Activated T-helper 2 cell treated with anti-CD3 and anti-CD28 coated beads, Interferon-gamma antibody, Interleukin-2, Interleukin-4, amounts not matched to agents 10 μg/mL and 5 μg/mL and 100 μg/mL, durations not matched to agents 14 hours and 24 hours and 36 hours (primary cell): ENCODE measurements around the gene AUTS2. TPM values are rescaled to one million over a fixed set of nuclear protein-coding genes. Genes with fewer than 3 reads are reported as not detected.

ENCODE experiments used
- DNase-seq: peaks from one replicate; pipeline ENCODE4 v3.0.0; 2021; ENCODE audit warnings: low spot score
- H3K27ac Mint-ChIP-seq: one replicate; pipeline ENCODE4 v1.8.0; 2021; ENCODE audit warnings: mixed read lengths
- H3K27me3 Mint-ChIP-seq: one replicate; pipeline ENCODE4 v1.8.0; 2021; ENCODE audit warnings: low read depth, mixed read lengths
- H3K36me3 Mint-ChIP-seq: one replicate; pipeline ENCODE4 v1.8.0; 2021; ENCODE audit warnings: low read depth, mixed read lengths
- H3K4me1 Mint-ChIP-seq: one replicate; pipeline ENCODE4 v1.8.0; 2021; ENCODE audit warnings: low read depth, mixed read lengths
- H3K4me3 Mint-ChIP-seq: one replicate; pipeline ENCODE4 v1.8.0; 2021; ENCODE audit warnings: low read depth, mild to moderate bottlenecking, moderate library complexity, mixed read lengths
- H3K9me3 Mint-ChIP-seq: one replicate; pipeline ENCODE4 v1.8.0; 2021; ENCODE audit warnings: mixed read lengths
- intact Hi-C: fragments of 100-400 bp; cut with micrococcal nuclease; formaldehyde crosslinking; loops from one replicate; pipeline ENCODE4 v1.15.1; 2023
- total RNA-seq: library from RNA; stranded (reverse); gene quantifications from 2 replicates; pipeline ENCODE4 v1.2.3, GENCODE V29; 2022

The AUTS2 gene
- total RNA-seq, 1 donor from 2014 or later = 1.1 TPM

DNA sequence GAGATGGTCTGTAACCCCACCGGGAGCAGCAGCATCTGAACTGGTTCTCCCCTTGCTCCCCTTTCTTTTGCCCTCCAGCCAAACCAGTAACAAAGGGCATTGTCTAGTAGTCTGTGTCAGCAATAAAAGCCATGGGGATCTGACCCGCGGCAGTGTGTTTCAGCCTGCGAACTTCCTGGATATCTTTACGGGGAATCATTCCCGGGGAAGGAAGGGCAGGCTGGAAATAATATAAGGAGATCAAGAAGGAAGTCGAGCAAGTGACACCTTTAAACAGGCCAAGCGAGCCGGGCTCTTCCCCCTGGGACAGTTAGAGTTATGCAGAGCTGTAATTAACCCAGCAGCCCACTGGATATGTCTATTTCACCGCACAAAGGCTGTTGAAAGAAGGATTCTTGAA, 872.5 kb downstream of the AUTS2 start:
- Mint-ChIP-seq H3K27me3 (no peaks in the 10 kb centered on the region), H3K4me3 (no peak overlapping the region), H3K36me3 (no peaks in the 10 kb centered on the region), H3K4me1 (no peaks in the 10 kb centered on the region), H3K9me3 (no peaks in the 10 kb centered on the region), H3K27ac (no peak overlapping the region)
- no peak for DNase-seq
- intact Hi-C loops = no loop called here

- Mint-ChIP-seq H3K27ac (no peak overlapping the region), H3K4me3 (no peak overlapping the region), H3K27me3 (no peaks in the 10 kb centered on the region), H3K9me3 (no peaks in the 10 kb centered on the region), H3K36me3 (no peaks in the 10 kb centered on the region), H3K4me1 (no peaks in the 10 kb centered on the region)
- DNase-seq = no peak
- intact Hi-C loops = no loop called here
Observed at GRCh38 chr7:70472601-70473237, 874.4 kb downstream of the AUTS2 start.

DNA sequence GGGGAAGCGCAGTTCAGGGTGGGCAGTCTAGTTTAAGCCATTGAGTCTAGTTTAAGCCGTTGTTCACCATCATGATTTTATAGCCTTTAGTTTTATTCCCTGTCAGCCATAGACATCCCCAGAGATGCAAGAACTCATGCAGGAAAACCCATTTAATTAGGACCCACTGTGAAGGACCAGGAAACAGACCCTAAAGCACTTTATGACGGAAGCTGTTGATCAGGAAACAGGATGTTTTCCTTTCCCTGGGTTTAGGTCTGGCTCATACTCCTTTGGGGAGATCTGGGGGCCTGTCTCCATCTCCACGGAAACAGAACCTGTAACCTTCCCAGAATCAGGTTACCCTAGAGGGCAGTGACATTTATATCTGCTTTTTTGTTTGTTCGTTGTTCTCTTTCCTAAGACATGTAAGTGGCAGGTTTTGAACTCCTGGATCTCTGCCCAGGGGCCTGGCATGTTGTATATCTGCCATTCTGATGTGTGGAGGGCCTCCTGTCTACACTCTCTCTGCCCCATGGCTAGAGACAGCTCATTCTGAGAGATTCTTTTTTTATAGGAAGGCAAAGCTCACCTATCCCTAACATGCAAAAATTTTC, 876.5 kb downstream of the AUTS2 start:
- Mint-ChIP-seq H3K4me3 (no peak overlapping the region), H3K9me3 (no peaks in the 10 kb centered on the region), H3K36me3 (no peaks in the 10 kb centered on the region), H3K27ac (no peak overlapping the region), H3K4me1 (no peaks in the 10 kb centered on the region), H3K27me3 (no peaks in the 10 kb centered on the region)
- intact Hi-C loops = no loop called here
- no peak for DNase-seq

DNA sequence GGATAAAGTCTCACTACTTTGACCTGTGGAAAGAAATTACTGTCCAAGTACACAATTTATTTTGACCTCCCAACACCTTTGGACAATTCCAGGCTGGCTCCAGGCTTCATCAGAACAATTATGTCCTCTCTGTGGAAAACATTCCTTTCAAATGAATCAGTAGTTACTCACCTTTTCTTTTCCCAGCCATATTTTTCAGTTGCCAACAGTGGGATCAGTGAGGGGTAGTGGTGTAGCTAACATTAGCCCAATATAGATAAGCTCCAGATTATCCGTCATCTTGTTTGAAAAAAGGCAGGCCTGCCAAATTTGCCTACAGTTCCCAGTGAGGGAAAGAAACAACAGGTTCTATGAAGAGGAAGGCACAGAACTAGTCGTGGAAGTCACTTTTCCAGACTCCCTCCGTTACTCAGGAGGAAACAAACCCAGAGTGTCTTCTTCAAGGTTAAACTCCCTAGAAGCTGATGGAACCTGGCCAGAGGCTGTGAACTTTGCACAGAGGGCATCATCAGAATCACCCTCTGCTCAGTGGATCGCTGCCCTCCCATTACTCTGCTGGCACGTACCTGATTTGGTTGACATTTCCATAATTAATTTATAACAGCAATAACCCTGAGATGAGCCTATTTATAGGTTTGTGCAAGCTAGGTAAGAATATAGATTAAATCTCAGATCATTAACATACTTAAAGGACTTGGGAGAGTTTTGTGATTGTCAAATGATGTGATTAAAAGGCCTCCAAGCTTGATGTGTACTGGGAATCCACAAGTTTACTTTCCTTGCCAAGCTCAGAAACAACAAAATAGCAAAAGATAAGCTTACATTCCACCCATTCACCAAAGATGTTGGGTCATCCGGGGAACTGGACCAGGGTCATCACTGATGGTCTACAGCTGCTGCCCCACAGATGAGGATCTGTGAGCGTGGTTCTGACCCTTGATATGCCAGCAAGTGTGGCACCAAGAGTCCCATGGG, 879.0 kb downstream of the AUTS2 start:
- no peak overlapping the region for H3K4me3 Mint-ChIP-seq
- intact Hi-C loops = no loop called here
- no peaks in the 10 kb centered on the region for H3K27me3 Mint-ChIP-seq
- H3K36me3 Mint-ChIP-seq = no peaks in the 10 kb centered on the region
- DNase-seq = no peak
- H3K27ac Mint-ChIP-seq = no peak overlapping the region
- no peaks in the 10 kb centered on the region for H3K4me1 Mint-ChIP-seq
- no peaks in the 10 kb centered on the region for H3K9me3 Mint-ChIP-seq

DNA sequence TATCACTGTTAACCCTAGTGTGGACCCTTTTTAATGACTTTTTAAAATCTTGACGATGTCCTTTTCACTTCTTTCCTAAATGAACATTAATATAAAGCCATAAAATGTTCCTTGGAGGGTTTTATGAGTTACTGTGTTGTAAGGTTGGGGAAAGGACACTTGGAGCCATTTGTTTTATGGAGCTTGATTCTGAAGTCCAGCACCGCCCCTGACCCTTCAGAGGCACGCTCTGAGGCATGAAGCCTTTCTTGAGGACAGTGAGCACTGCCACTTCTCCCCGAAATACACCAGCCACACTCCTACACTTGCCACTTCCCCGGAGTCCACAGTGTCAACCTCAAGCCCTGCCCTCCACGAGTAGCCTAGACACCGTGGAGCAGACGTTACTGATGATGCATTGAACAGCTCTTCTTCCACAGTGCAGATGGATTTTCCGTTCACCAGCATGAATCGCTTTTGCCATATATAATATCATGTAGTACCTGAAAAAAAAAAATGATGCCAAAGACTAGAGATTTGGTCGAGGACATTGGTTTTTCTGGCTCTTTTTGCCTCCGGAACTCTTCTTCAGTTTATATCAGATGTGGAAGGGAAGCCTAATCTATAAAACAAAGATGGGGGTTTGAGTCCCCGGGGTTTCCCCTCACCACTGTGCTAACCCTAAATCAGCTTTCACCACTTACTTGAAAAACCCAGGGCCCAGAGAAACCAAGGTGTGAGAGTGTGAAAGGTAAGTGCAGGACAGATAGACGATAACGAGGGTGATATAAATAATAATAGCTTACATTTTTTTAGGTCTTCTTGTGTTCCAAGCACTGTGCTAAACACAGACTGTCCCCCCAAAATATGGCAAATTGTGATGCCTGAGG, 881.1 kb downstream of the AUTS2 start:
- intact Hi-C loops = no loop called here
- H3K9me3 Mint-ChIP-seq = no peaks in the 10 kb centered on the region
- DNase-seq = no peak
- no peaks in the 10 kb centered on the region for H3K27me3 Mint-ChIP-seq
- no peaks in the 10 kb centered on the region for H3K36me3 Mint-ChIP-seq
- no peak overlapping the region for H3K4me3 Mint-ChIP-seq
- H3K4me1 Mint-ChIP-seq = no peaks in the 10 kb centered on the region
- H3K27ac Mint-ChIP-seq = no peak overlapping the region

DNA sequence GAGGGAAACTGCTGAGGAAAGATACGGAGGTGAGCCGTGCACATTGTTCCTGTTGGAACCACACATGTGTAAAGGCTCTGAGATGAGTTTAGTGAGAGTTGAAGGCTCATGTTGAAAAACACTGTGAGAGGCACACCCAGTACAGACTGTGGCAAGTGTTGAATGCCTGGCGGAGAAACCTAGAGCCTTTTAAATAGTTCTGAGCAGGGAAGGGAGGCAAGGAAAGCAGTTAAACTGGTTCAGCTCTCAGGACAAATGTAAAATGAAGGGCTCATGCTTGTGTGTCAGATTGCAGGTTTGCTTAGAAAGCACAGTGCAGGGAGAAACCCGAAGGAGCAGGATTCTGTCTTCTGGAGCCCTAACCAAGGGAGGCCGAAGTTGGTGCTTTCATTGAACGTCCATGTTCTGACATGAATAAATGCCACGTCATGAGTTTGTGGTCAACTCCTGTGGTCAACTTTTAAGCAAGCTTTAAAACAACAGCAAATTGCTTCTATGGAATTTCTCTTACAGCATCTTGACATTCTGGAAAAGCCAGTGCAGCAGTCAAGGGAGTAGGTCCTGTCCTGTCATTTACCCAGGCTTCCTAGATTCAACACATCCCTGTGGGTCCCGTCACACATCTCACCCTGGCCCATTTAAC, 882.8 kb downstream of the AUTS2 start:
- intact Hi-C loops = no loop called here
- no peaks in the 10 kb centered on the region for H3K36me3 Mint-ChIP-seq
- H3K9me3 Mint-ChIP-seq = no peaks in the 10 kb centered on the region
- no peak overlapping the region for H3K27ac Mint-ChIP-seq
- no peak overlapping the region for H3K4me3 Mint-ChIP-seq
- no peaks in the 10 kb centered on the region for H3K27me3 Mint-ChIP-seq
- H3K4me1 Mint-ChIP-seq = no peaks in the 10 kb centered on the region
- no peak for DNase-seq

- no peaks in the 10 kb centered on the region for H3K36me3 Mint-ChIP-seq
- no peaks in the 10 kb centered on the region for H3K4me1 Mint-ChIP-seq
- intact Hi-C loops = no loop called here
- H3K27me3 Mint-ChIP-seq = no peaks in the 10 kb centered on the region
- DNase-seq = no peak
- H3K27ac Mint-ChIP-seq = no peak overlapping the region
- H3K9me3 Mint-ChIP-seq = no peaks in the 10 kb centered on the region
- H3K4me3 Mint-ChIP-seq = no peak overlapping the region
Observed at GRCh38 chr7:70481570-70482123, 883.4 kb downstream of the AUTS2 start.

DNA sequence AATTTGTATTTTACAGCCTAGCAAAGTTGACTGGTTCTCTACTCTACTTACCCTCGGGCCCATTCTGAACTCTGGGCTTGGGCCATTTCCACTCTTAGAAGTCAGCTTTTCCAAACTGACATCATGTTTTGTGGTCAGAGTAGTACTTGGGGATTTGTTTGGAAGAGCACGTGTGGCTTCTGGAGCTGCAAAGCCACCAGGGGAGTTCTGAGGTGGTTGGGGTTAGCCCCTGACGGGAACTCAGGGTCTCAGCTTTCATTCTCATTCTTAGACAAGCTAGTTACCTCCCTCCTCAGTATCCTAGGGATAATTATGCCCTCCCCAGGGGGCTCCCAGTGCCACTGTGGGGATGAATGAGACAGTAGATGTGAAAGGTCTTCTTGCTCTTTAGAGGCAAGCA, 886.0 kb downstream of the AUTS2 start:
- DNase-seq = no peak
- Mint-ChIP-seq H3K9me3 (peaks cover 4% of the 10 kb centered on the region), H3K36me3 (no peaks in the 10 kb centered on the region), H3K4me1 (no peaks in the 10 kb centered on the region), H3K27me3 (no peaks in the 10 kb centered on the region), H3K27ac (no peak overlapping the region), H3K4me3 (no peak overlapping the region)
- intact Hi-C loops = no loop called here

GRCh38 chr7:70486977-70487376, 888.7 kb downstream of the AUTS2 start:
- no peaks in the 10 kb centered on the region for H3K4me1 Mint-ChIP-seq
- H3K4me3 Mint-ChIP-seq = no peak overlapping the region
- no peak for DNase-seq
- no peak overlapping the region for H3K27ac Mint-ChIP-seq
- no peaks in the 10 kb centered on the region for H3K36me3 Mint-ChIP-seq
- intact Hi-C loops = no loop called here
- peaks cover 4% of the 10 kb centered on the region for H3K9me3 Mint-ChIP-seq
- no peaks in the 10 kb centered on the region for H3K27me3 Mint-ChIP-seq

GRCh38 chr7:70487428-70487827, 889.2 kb downstream of the AUTS2 start:
- no peaks in the 10 kb centered on the region for H3K36me3 Mint-ChIP-seq
- no peak overlapping the region for H3K27ac Mint-ChIP-seq
- peaks cover 4% of the 10 kb centered on the region for H3K9me3 Mint-ChIP-seq
- H3K27me3 Mint-ChIP-seq = no peaks in the 10 kb centered on the region
- no peak overlapping the region for H3K4me3 Mint-ChIP-seq
- H3K4me1 Mint-ChIP-seq = no peaks in the 10 kb centered on the region
- DNase-seq = no peak
- intact Hi-C loops = no loop called here

DNA sequence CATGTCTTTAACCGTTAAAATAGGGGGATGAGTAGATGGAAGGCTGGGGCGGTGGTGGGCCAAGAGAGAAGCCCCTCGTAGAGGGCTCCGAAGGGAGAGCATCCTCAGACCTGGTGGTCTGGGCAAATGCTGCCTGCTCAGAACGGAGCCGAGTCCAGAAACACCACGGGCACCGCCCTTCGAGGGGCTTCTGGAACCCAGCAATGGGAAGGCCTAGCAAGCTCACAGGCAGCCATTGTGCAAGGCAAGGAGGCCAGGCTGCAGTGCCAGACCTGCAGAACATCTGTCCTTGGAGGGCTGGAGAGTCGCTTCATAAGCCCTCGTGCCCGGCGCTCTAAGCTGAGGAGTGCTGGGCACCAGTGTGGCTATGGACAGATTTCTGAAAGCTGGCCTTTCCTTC, 889.6 kb downstream of the AUTS2 start:
- no peaks in the 10 kb centered on the region for H3K36me3 Mint-ChIP-seq
- no peaks in the 10 kb centered on the region for H3K27me3 Mint-ChIP-seq
- H3K27ac Mint-ChIP-seq = no peak overlapping the region
- H3K4me3 Mint-ChIP-seq = no peak overlapping the region
- no peaks in the 10 kb centered on the region for H3K4me1 Mint-ChIP-seq
- no peak for DNase-seq
- H3K9me3 Mint-ChIP-seq = peaks cover 4% of the 10 kb centered on the region
- intact Hi-C loops = no loop called here

GRCh38 chr7:70489813-70490212, 891.5 kb downstream of the AUTS2 start:
- Mint-ChIP-seq H3K27me3 (no peaks in the 10 kb centered on the region), H3K4me3 (no peak overlapping the region), H3K27ac (no peak overlapping the region)

More at GRCh38 chr7:70489813-70490212, 891.5 kb downstream of the AUTS2 start:
- H3K36me3 Mint-ChIP-seq = no peaks in the 10 kb centered on the region
- no peaks in the 10 kb centered on the region for H3K4me1 Mint-ChIP-seq
- no peak for DNase-seq
- intact Hi-C loops = no loop called here
- peaks cover 4% of the 10 kb centered on the region for H3K9me3 Mint-ChIP-seq
